HEK293 (cell line): ENCODE measurements around the gene PLXNA2.

ENCODE experiments used
- CTCF ChIA-PET: fragments of 350-600 bp; formaldehyde crosslinking; extraction: SDS; loops from one replicate; lab custom pipeline; 2021; ENCODE audit warnings: antibody characterized with exemption; lab: Yijun Ruan, JAX
- POLR2A ChIA-PET: fragments of 300-600 bp; formaldehyde crosslinking; extraction: SDS; loops from one replicate; lab custom pipeline; 2020; ENCODE audit warnings: antibody characterized with exemption, inconsistent platforms; lab: Yijun Ruan, JAX
- H3K27ac ChIP-seq: fragments of 200-500 bp; sonication (Bioruptor generic); 2 replicates; pipeline ENCODE4 v1.5.1; 2014; ENCODE audit warnings: low read depth, low read length, control low read depth, inconsistent platforms; ENCODE audit errors: extremely low read depth
- H3K36me3 ChIP-seq, 2 experiments: fragments of 200-500 bp in 1 of 2; sonication (Bioruptor generic) in 1 of 2; 1 replicate in 1 of 2; 2 replicates in 1 of 2; pipeline ENCODE4 v1.5.1; 2014 to 2017; ENCODE audit warnings: inconsistent platforms in 2 of 2, low read length in 2 of 2; ENCODE audit not compliant: control insufficient read depth in 2 of 2, insufficient read depth in 1 of 2
- H3K4me1 ChIP-seq: fragments of 200-500 bp; sonication (Bioruptor generic); 2 replicates; pipeline ENCODE4 v1.5.1; 2014; ENCODE audit warnings: mild to moderate bottlenecking, low read length, inconsistent platforms; ENCODE audit not compliant: control insufficient read depth, insufficient read depth
- H3K4me3 ChIP-seq: 2 replicates; pipeline ENCODE4 v1.5.1; 2011; ENCODE audit warnings: low read depth, mild to moderate bottlenecking, control low read depth, low read length, moderate library complexity
- H3K9me3 ChIP-seq: fragments of 200-500 bp; sonication (Bioruptor generic); 2 replicates; pipeline ENCODE4 v1.5.1; 2014; ENCODE audit warnings: low read depth, low read length, inconsistent platforms; ENCODE audit not compliant: control insufficient read depth, insufficient read depth
- GLIS2 ChIP-seq: fragments of 450-650 bp; formaldehyde crosslinking; IDR thresholded peaks from 2 replicates; pipeline ENCODE4 v1.5.1; 2016; ENCODE audit warnings: missing biosample characterization, missing genetic modification characterization
- KLF8 ChIP-seq: fragments of 450-650 bp; formaldehyde crosslinking; IDR thresholded peaks from 2 replicates; pipeline ENCODE4 v1.5.1; 2016; ENCODE audit warnings: missing biosample characterization, missing genetic modification characterization
- SP2 ChIP-seq: fragments of 450-650 bp; formaldehyde crosslinking; IDR thresholded peaks from 2 replicates; pipeline ENCODE4 v1.5.1; 2016; ENCODE audit warnings: missing biosample characterization, missing genetic modification characterization
- WT1 ChIP-seq: fragments of 450-650 bp; formaldehyde crosslinking; IDR thresholded peaks from 2 replicates; pipeline ENCODE4 v1.5.1; 2016; ENCODE audit warnings: missing biosample characterization, missing genetic modification characterization
- ZBTB7A ChIP-seq: fragments of 450-650 bp; formaldehyde crosslinking; IDR thresholded peaks from 2 replicates; pipeline ENCODE4 v1.5.1; 2016; ENCODE audit warnings: low read depth, missing biosample characterization, missing genetic modification characterization
- ZBTB8A ChIP-seq: fragments of 450-650 bp; formaldehyde crosslinking; IDR thresholded peaks from 2 replicates; pipeline ENCODE4 v1.5.1; 2016; ENCODE audit warnings: missing biosample characterization, missing genetic modification characterization
- ZNF121 ChIP-seq: fragments of 450-650 bp; formaldehyde crosslinking; IDR thresholded peaks from 2 replicates; pipeline ENCODE4 v1.5.1; 2016; ENCODE audit warnings: missing biosample characterization, missing genetic modification characterization
- ZNF169 ChIP-seq: fragments of 450-650 bp; formaldehyde crosslinking; IDR thresholded peaks from 2 replicates; pipeline ENCODE4 v1.5.1; 2016; ENCODE audit warnings: missing biosample characterization, missing genetic modification characterization
- ZNF2 ChIP-seq: fragments of 450-650 bp; formaldehyde crosslinking; IDR thresholded peaks from 2 replicates; pipeline ENCODE4 v1.5.1; 2016; ENCODE audit warnings: missing biosample characterization, missing genetic modification characterization
- ZNF24 ChIP-seq: fragments of 450-650 bp; formaldehyde crosslinking; IDR thresholded peaks from 2 replicates; pipeline ENCODE4 v1.5.1; 2016; ENCODE audit warnings: missing biosample characterization, missing genetic modification characterization
- ZNF248 ChIP-seq: fragments of 450-650 bp; formaldehyde crosslinking; IDR thresholded peaks from 2 replicates; pipeline ENCODE4 v1.5.1; 2017; ENCODE audit warnings: missing biosample characterization, missing genetic modification characterization
- ZNF292 ChIP-seq: fragments of 450-650 bp; formaldehyde crosslinking; IDR thresholded peaks from 2 replicates; pipeline ENCODE4 v1.5.1; 2016; ENCODE audit warnings: low read depth, missing biosample characterization, missing genetic modification characterization, borderline replicate concordance
- ZNF341 ChIP-seq: fragments of 450-650 bp; formaldehyde crosslinking; IDR thresholded peaks from 2 replicates; pipeline ENCODE4; 2016; ENCODE audit warnings: low read depth, missing biosample characterization, missing genetic modification characterization
- ZNF510 ChIP-seq: fragments of 450-650 bp; formaldehyde crosslinking; IDR thresholded peaks from 2 replicates; pipeline ENCODE4 v1.5.1; 2018; ENCODE audit warnings: mild to moderate bottlenecking, missing genetic modification characterization, missing biosample characterization; ENCODE audit not compliant: insufficient replicate concordance
- ZNF701 ChIP-seq: fragments of 450-650 bp; formaldehyde crosslinking; IDR thresholded peaks from 2 replicates; pipeline ENCODE4 v1.5.1; 2016; ENCODE audit warnings: missing biosample characterization, missing genetic modification characterization
- ZXDB ChIP-seq: fragments of 450-650 bp; formaldehyde crosslinking; IDR thresholded peaks from 2 replicates; pipeline ENCODE4 v1.5.1; 2016; ENCODE audit warnings: missing biosample characterization, missing genetic modification characterization
- TF ChIP-seq, protein P1 (sequence below): fragments of 450-650 bp; formaldehyde crosslinking; IDR thresholded peaks from 2 replicates; pipeline ENCODE4 v1.5.1; 2016; ENCODE audit warnings: missing biosample characterization, missing genetic modification characterization
- TF ChIP-seq, protein P2 (sequence below): fragments of 450-650 bp; formaldehyde crosslinking; IDR thresholded peaks from 2 replicates; pipeline ENCODE4 v1.5.1; 2017; ENCODE audit warnings: missing biosample characterization, missing genetic modification characterization
- TF ChIP-seq, protein P3 (sequence below): fragments of 450-650 bp; formaldehyde crosslinking; IDR thresholded peaks from 2 replicates; pipeline ENCODE4 v1.5.1; 2016; ENCODE audit warnings: missing biosample characterization, missing genetic modification characterization

PLXNA2 gene

DNA sequence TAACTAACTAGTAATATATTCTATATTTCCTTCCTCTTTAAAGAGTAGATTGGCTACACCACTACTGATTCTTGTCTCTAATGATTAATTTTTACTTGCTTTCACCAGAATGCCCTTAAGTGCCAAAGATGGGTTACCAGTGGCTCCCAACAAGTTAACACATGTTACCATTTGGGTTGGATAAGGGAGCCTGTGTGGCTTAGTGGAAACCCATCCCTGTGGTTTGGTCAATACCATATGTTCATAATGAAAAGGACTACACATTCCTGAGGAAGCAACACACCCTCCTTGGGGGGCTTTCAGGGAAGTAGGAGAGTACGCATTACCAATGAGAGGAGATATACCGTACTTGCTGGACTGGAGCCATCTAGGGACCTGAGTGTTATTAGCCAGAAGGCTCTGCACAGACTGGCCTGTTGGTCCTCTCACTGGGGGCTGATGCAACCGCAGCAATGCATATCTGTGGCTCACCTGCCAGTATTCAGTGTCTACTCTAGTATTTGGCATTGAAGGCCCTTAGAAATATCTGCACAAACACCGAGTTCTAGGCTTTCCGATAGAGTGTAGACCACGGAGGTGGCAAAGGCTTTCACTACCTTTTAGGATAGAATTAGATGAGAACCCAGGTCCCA, 29.3 kb upstream of the PLXNA2 start:
- peaks cover 18% of the 10 kb centered on the region for H3K4me1 ChIP-seq
- H3K27ac ChIP-seq, result no peak overlapping the region
- no peak for TF ChIP-seq ZNF341
- no peak for TF ChIP-seq ZXDB
- TF ChIP-seq, protein P1, sequence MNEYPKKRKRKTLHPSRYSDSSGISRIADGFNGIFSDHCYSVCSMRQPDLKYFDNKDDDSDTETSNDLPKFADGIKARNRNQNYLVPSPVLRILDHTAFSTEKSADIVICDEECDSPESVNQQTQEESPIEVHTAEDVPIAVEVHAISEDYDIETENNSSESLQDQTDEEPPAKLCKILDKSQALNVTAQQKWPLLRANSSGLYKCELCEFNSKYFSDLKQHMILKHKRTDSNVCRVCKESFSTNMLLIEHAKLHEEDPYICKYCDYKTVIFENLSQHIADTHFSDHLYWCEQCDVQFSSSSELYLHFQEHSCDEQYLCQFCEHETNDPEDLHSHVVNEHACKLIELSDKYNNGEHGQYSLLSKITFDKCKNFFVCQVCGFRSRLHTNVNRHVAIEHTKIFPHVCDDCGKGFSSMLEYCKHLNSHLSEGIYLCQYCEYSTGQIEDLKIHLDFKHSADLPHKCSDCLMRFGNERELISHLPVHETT (tag by site-specific recombination), result no peak
- no peak for TF ChIP-seq GLIS2 (tag by site-specific recombination)
- no peak for TF ChIP-seq ZBTB8A
- no peak for TF ChIP-seq WT1
- no peak for TF ChIP-seq SP2 (tag by site-specific recombination)
- no peak overlapping the region for H3K4me3 ChIP-seq
- ChIA-PET CTCF (no interaction called here), POLR2A (no interaction called here)
- H3K36me3 ChIP-seq, result no peaks in the 10 kb centered on the region
- no peaks in the 10 kb centered on the region for H3K9me3 ChIP-seq

DNA sequence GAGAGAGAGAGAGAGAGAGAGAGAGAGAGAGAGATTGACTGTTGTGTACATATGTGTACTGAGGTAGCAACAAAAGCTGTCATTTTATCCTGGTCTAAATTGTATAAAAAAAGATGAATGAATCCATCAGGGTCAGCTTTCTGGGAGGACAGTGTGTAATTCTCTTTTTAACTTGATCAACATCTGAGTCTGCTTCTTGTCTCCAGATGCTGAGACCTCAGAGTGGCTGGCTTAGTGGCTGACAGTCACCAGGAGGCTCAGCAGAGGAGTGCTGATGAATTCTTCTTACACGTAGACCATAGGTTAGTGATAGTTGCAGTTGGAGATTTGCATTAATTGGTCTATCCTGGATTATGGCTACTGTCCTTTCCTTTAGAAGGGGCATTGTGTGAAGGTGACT, 28.5 kb upstream of the PLXNA2 start:
- TF ChIP-seq ZNF292 (tag by site-specific recombination) (no peak), ZNF24 (no peak), ZBTB7A (tag by site-specific recombination) (no peak), ZNF169 (tag by site-specific recombination) (no peak), KLF8 (tag by site-specific recombination) (no peak), ZNF341 (no peak), ZNF248 (no peak), ZNF121 (tag by site-specific recombination) (no peak), ZNF510 (no peak), ZNF701 (tag by site-specific recombination) (no peak), ZNF2 (tag by site-specific recombination) (no peak)
- TF ChIP-seq, protein P2, sequence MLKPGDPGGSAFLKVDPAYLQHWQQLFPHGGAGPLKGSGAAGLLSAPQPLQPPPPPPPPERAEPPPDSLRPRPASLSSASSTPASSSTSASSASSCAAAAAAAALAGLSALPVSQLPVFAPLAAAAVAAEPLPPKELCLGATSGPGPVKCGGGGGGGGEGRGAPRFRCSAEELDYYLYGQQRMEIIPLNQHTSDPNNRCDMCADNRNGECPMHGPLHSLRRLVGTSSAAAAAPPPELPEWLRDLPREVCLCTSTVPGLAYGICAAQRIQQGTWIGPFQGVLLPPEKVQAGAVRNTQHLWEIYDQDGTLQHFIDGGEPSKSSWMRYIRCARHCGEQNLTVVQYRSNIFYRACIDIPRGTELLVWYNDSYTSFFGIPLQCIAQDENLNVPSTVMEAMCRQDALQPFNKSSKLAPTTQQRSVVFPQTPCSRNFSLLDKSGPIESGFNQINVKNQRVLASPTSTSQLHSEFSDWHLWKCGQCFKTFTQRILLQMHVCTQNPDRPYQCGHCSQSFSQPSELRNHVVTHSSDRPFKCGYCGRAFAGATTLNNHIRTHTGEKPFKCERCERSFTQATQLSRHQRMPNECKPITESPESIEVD (tag by site-specific recombination), result no peak
- TF ChIP-seq, protein P3, sequence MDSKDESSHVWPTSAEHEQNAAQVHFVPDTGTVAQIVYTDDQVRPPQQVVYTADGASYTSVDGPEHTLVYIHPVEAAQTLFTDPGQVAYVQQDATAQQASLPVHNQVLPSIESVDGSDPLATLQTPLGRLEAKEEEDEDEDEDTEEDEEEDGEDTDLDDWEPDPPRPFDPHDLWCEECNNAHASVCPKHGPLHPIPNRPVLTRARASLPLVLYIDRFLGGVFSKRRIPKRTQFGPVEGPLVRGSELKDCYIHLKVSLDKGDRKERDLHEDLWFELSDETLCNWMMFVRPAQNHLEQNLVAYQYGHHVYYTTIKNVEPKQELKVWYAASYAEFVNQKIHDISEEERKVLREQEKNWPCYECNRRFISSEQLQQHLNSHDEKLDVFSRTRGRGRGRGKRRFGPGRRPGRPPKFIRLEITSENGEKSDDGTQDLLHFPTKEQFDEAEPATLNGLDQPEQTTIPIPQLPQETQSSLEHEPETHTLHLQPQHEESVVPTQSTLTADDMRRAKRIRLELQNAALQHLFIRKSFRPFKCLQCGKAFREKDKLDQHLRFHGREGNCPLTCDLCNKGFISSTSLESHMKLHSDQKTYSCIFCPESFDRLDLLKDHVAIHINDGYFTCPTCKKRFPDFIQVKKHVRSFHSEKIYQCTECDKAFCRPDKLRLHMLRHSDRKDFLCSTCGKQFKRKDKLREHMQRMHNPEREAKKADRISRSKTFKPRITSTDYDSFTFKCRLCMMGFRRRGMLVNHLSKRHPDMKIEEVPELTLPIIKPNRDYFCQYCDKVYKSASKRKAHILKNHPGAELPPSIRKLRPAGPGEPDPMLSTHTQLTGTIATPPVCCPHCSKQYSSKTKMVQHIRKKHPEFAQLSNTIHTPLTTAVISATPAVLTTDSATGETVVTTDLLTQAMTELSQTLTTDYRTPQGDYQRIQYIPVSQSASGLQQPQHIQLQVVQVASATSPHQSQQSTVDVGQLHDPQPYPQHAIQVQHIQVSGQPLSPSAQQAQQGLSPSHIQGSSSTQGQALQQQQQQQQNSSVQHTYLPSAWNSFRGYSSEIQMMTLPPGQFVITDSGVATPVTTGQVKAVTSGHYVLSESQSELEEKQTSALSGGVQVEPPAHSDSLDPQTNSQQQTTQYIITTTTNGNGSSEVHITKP (tag by site-specific recombination), result no peak
- TF ChIP-seq, protein P1 (tag by site-specific recombination), result no peak
- Histone ChIP-seq H3K4me1 (peaks cover 18% of the 10 kb centered on the region), H3K4me3 (no peak overlapping the region), H3K9me3 (no peaks in the 10 kb centered on the region), H3K36me3 (no peaks in the 10 kb centered on the region), H3K27ac (no peak overlapping the region)
- CTCF ChIA-PET, result no interaction called here
- POLR2A ChIA-PET, result no interaction called here
